ENCODE measurements around the gene STAC2. TPM values are rescaled to one million over a fixed set of nuclear protein-coding genes. Genes with fewer than 3 reads are reported as not detected.

STAC2 gene
- polyA plus RNA-seq, 1 of the 3 experiments (the other 2 are of a cell fraction) = 0.07 TPM

DNA sequence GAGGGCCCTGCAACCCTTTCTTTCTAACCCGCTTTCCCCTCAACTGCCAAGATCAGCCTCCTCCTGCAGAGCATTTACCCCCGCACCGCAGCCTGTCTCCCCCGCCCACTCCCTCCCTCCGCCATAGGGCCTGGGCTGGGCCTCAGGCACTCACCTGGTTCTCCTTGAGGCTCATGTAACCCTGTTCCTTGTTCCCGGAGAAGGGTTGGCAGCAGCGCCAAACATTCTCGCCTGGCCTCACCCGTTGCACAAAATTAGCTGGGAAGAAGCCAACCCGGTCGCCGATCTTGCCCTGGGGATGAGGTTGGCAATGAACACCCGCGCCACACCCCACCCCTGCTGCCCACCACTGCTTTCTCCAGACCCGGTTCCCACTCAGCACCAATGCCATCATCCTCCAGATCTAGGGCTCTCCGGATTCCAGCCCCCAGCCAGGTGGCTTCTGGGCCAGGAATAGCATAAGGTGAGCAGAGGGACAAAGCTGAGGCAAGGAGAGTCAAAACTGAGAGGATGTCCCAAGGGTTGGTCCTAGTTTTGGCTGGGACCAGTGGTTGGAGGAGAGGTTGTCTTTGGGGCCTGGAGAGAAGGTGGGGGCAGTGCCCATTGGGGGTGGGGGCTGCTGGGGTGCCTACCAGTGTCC, 12.8 kb downstream of the STAC2 start:
- 83% methylated on average over 16 of the region's 16 CpGs for WGBS (ENCODE audit: low lambda C conversion rate)
- no peak overlapping the region for H3K4me2 ChIP-seq
- ChIA-PET CTCF (interaction anchor here (0.9 to 29.0 kb wide), 3 partner anchors 13 to 335 kb away, joined by 3 to 781 read pairs (median 3); partner anchors contain the start of gene STAC2), POLR2A (interaction anchor here (0.6 kb wide), 1 partner anchor 10 kb away, joined by 3 read pairs; no protein-coding TSS in a partner anchor)
- H2AFZ ChIP-seq (ENCODE audit: low read depth) = no peak overlapping the region
- H3F3A ChIP-seq (replicated peaks; ENCODE audit: insufficient read depth) = no peaks in the 10 kb centered on the region
- H3K27me3 ChIP-seq (ENCODE audit: insufficient read depth) = no peaks in the 10 kb centered on the region
- peaks cover 9% of the 10 kb centered on the region in 2 experiments; a peak in 2 of 4 replicates for H3K4me1 ChIP-seq (ENCODE audit: control insufficient read depth in 1 of 2, insufficient read depth in 2 of 2, low read depth in 1 of 2, low read length in 1 of 2)
- TF ChIP-seq, protein P1, sequence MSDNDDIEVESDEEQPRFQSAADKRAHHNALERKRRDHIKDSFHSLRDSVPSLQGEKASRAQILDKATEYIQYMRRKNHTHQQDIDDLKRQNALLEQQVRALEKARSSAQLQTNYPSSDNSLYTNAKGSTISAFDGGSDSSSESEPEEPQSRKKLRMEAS (IDR thresholded peaks at IDR 0.05; ENCODE audit: low read depth) = no peak
- no peak for TF ChIP-seq USF1 (IDR thresholded peaks at IDR 0.05; ENCODE audit: borderline replicate concordance, low read depth)
- no peak overlapping the region for H3K27ac ChIP-seq (ENCODE audit: low read depth in 2 of 2, low read length in 1 of 2)
- DNase-seq = no peak
- no peaks in the 10 kb centered on the region for H3K36me3 ChIP-seq (replicated peaks in 1 of 2; ENCODE audit: control insufficient read depth in 1 of 2, insufficient read depth in 2 of 2, low read length in 1 of 2)
- no peak overlapping the region for H3K4me3 ChIP-seq (ENCODE audit: low read depth in 2 of 2, low read length in 1 of 2)
- no peaks in the 10 kb centered on the region for H3K9me2 ChIP-seq
- no peak overlapping the region for H3K9ac ChIP-seq
- H3K79me2 ChIP-seq (ENCODE audit: insufficient read depth) = no peaks in the 10 kb centered on the region
- no peaks in the 10 kb centered on the region for H3K9me3 ChIP-seq
- no peaks in the 10 kb centered on the region for H4K20me1 ChIP-seq (ENCODE audit: insufficient read depth)

GRCh38 chr17:39212195-39212810, 13.4 kb downstream of the STAC2 start:
- ChIA-PET POLR2A (no interaction called here), CTCF (interaction anchor here (29.0 kb wide), 1 partner anchor 28 kb away, joined by 781 read pairs; no protein-coding TSS in a partner anchor)
- DNase-seq = no peak
- no peaks in the 10 kb centered on the region for H3F3A ChIP-seq (replicated peaks; ENCODE audit: insufficient read depth)
- no peak overlapping the region for H3K4me3 ChIP-seq (ENCODE audit: low read depth in 2 of 2, low read length in 1 of 2)
- H3K27ac ChIP-seq (ENCODE audit: low read depth in 2 of 2, low read length in 1 of 2) = no peak overlapping the region
- 92% methylated on average over 10 of the region's 11 CpGs for WGBS (ENCODE audit: low lambda C conversion rate)
- H3K36me3 ChIP-seq (replicated peaks in 1 of 2; ENCODE audit: control insufficient read depth in 1 of 2, insufficient read depth in 2 of 2, low read length in 1 of 2) = no peaks in the 10 kb centered on the region
- H4K20me1 ChIP-seq (ENCODE audit: insufficient read depth) = no peaks in the 10 kb centered on the region
- no peak overlapping the region for H3K9ac ChIP-seq
- no peaks in the 10 kb centered on the region for H3K79me2 ChIP-seq (ENCODE audit: insufficient read depth)
- H3K9me3 ChIP-seq = no peaks in the 10 kb centered on the region
- no peaks in the 10 kb centered on the region for H3K9me2 ChIP-seq
- peaks cover 9% of the 10 kb centered on the region in 2 experiments; a peak in 2 of 4 replicates for H3K4me1 ChIP-seq (ENCODE audit: control insufficient read depth in 1 of 2, insufficient read depth in 2 of 2, low read depth in 1 of 2, low read length in 1 of 2)
- no peak overlapping the region for H3K4me2 ChIP-seq
- H2AFZ ChIP-seq (ENCODE audit: low read depth) = no peak overlapping the region
- TF ChIP-seq NFIC (IDR thresholded peaks at IDR 0.05; ENCODE audit: borderline replicate concordance) = no peak
- no peak for TF ChIP-seq FOXJ3 (CRISPR knock-in tag; IDR thresholded peaks at IDR 0.05)
- no peaks in the 10 kb centered on the region for H3K27me3 ChIP-seq (ENCODE audit: insufficient read depth)

GRCh38 chr17:39210093-39210434, 15.7 kb downstream of the STAC2 start:
- Histone ChIP-seq H3K79me2 (ENCODE audit: insufficient read depth) (no peaks in the 10 kb centered on the region), H3K27me3 (ENCODE audit: insufficient read depth) (no peaks in the 10 kb centered on the region), H3K36me3 (replicated peaks in 1 of 2; ENCODE audit: control insufficient read depth in 1 of 2, insufficient read depth in 2 of 2, low read length in 1 of 2) (peaks cover 0 to under 1% of the 10 kb centered on the region in 2 experiments), H2AFZ (ENCODE audit: low read depth) (peak overlapping the region; percentile 78; the same call in 1 of the 2 replicates), H3K27ac (ENCODE audit: low read depth in 2 of 2, low read length in 1 of 2) (no peak overlapping the region), H4K20me1 (ENCODE audit: insufficient read depth) (no peaks in the 10 kb centered on the region), H3K9ac (peak overlapping the region; percentile 50), H3K4me3 (ENCODE audit: low read depth in 2 of 2, low read length in 1 of 2) (peak overlapping the region; percentile 38 to 56), H3K4me2 (peak overlapping the region; percentile 77), H3K9me2 (no peaks in the 10 kb centered on the region), H3K4me1 (ENCODE audit: control insufficient read depth in 1 of 2, insufficient read depth in 2 of 2, low read depth in 1 of 2, low read length in 1 of 2) (peaks cover 9% of the 10 kb centered on the region in 2 experiments; a peak in 2 of 4 replicates), H3F3A (replicated peaks; ENCODE audit: insufficient read depth) (peaks cover 8% of the 10 kb centered on the region), H3K9me3 (no peaks in the 10 kb centered on the region)
- ChIA-PET CTCF (interaction anchor here (1.4 to 29.0 kb wide), 3 partner anchors 8 to 338 kb away, joined by 3 to 781 read pairs (median 4); no protein-coding TSS in a partner anchor), POLR2A (interaction anchor here (2.3 kb wide), 1 partner anchor 10 kb away, joined by 9 read pairs; the partner anchor contains the start of gene RPL19)
- DNase-seq = no peak
- 59% methylated on average over 9 of the region's 22 CpGs for WGBS (ENCODE audit: low lambda C conversion rate)
- no peak for TF ChIP-seq ZBTB33 (IDR thresholded peaks at IDR 0.05; ENCODE audit: borderline replicate concordance, low read depth)
- TF ChIP-seq TCF12 (IDR thresholded peaks at IDR 0.05) = no peak
- TF ChIP-seq FOXJ3 (CRISPR knock-in tag; IDR thresholded peaks at IDR 0.05) = no peak
- no peak for TF ChIP-seq RCOR1 (IDR thresholded peaks at IDR 0.05; ENCODE audit: low read length)
- no peak for TF ChIP-seq MXI1 (IDR thresholded peaks at IDR 0.05; ENCODE audit: low read depth, low read length)
- TF ChIP-seq REST (IDR thresholded peaks at IDR 0.05; ENCODE audit: low read depth, low read length) = no peak
- no peak for TF ChIP-seq GABPA (IDR thresholded peaks at IDR 0.05; ENCODE audit: low read depth)
- no peak for TF ChIP-seq YY1 (IDR thresholded peaks at IDR 0.05; ENCODE audit: low read depth)

Measured in SK-N-SH (cell line).